Loucy (cell line): ENCODE results near the gene CAMSAP3.
"Not testable (repeated sequence)": the region's sequence is repeated elsewhere in the genome, so short reads cannot be mapped to it uniquely, and the experiment has no call there.

ENCODE experiments used
- H2AFZ ChIP-seq: fragments of 200-600 bp; sonication (generic); 2 replicates; pipeline ENCODE4 v1.6.0; 2016; ENCODE audit warnings: antibody characterized with exemption, mild to moderate bottlenecking, low read length, moderate library complexity
- H3F3A ChIP-seq: fragments of 200-600 bp; 2 replicates; pipeline ENCODE4 v1.6.0; 2016; ENCODE audit warnings: antibody characterized with exemption, low read depth, mild to moderate bottlenecking
- H3K27me3 ChIP-seq: fragments of 200-600 bp; sonication (generic); 2 replicates; pipeline ENCODE4 v1.6.1; 2014; ENCODE audit warnings: low read length, mild to moderate bottlenecking; ENCODE audit not compliant: insufficient read depth, poor library complexity, severe bottlenecking
- H3K36me3 ChIP-seq: fragments of 200-600 bp; sonication (generic); 2 replicates; pipeline ENCODE4 v1.6.1; 2016; ENCODE audit warnings: low read length; ENCODE audit not compliant: insufficient read depth
- H3K4me1 ChIP-seq: fragments of 200-600 bp; sonication (generic); 2 replicates; pipeline ENCODE4 v1.5.1; 2014; ENCODE audit warnings: low read length, mild to moderate bottlenecking; ENCODE audit not compliant: insufficient read depth, poor library complexity, severe bottlenecking
- H3K4me2 ChIP-seq: fragments of 200-600 bp; sonication (generic); 2 replicates; pipeline ENCODE4 v1.6.0; 2014; ENCODE audit warnings: antibody characterized with exemption, low read length, low read depth, mild to moderate bottlenecking; ENCODE audit not compliant: poor library complexity, severe bottlenecking
- H3K4me3 ChIP-seq: fragments of 200-600 bp; sonication (generic); 2 replicates; pipeline ENCODE4 v1.5.1; 2014; ENCODE audit warnings: low read length, mild to moderate bottlenecking, mixed read lengths; ENCODE audit not compliant: poor library complexity, severe bottlenecking
- H3K79me2 ChIP-seq: fragments of 200-600 bp; sonication (generic); 2 replicates; pipeline ENCODE4 v1.6.1; 2014; ENCODE audit warnings: low read length; ENCODE audit not compliant: insufficient read depth
- H3K9ac ChIP-seq: fragments of 200-600 bp; sonication (generic); 2 replicates; pipeline ENCODE4 v1.6.0; 2014; ENCODE audit warnings: mild to moderate bottlenecking, low read depth, low read length, moderate library complexity; ENCODE audit not compliant: poor library complexity, severe bottlenecking
- H3K9me2 ChIP-seq: fragments of 200-600 bp; sonication (generic); replicated peaks from 2 replicates; pipeline ENCODE4 v1.6.1; 2016; ENCODE audit warnings: low read depth, low read length, mixed read lengths
- H3K9me3 ChIP-seq: fragments of 200-600 bp; sonication (generic); 2 replicates; pipeline ENCODE4 v1.6.1; 2014; ENCODE audit warnings: mild to moderate bottlenecking, antibody characterized with exemption, low read length, low read depth; ENCODE audit not compliant: insufficient read depth
- H4K20me1 ChIP-seq: fragments of 200-600 bp; sonication (generic); 2 replicates; pipeline ENCODE4 v1.6.0; 2014; ENCODE audit warnings: antibody characterized with exemption, low read length, mild to moderate bottlenecking; ENCODE audit not compliant: insufficient read depth, poor library complexity, severe bottlenecking
- EZH2phosphoT487 ChIP-seq: fragments of 200-600 bp; IDR thresholded peaks from 2 replicates; pipeline ENCODE4 v1.6.1; 2018; ENCODE audit warnings: antibody characterized with exemption, mild to moderate bottlenecking, moderate library complexity, borderline replicate concordance
- TF ChIP-seq, protein P1 (sequence below): fragments of 200-600 bp; sonication (generic); conservative IDR thresholded peaks from 2 replicates; pipeline ENCODE4 v1.5.1; 2014; ENCODE audit warnings: mild to moderate bottlenecking, antibody characterized with exemption, low read length

The CAMSAP3 gene

DNA sequence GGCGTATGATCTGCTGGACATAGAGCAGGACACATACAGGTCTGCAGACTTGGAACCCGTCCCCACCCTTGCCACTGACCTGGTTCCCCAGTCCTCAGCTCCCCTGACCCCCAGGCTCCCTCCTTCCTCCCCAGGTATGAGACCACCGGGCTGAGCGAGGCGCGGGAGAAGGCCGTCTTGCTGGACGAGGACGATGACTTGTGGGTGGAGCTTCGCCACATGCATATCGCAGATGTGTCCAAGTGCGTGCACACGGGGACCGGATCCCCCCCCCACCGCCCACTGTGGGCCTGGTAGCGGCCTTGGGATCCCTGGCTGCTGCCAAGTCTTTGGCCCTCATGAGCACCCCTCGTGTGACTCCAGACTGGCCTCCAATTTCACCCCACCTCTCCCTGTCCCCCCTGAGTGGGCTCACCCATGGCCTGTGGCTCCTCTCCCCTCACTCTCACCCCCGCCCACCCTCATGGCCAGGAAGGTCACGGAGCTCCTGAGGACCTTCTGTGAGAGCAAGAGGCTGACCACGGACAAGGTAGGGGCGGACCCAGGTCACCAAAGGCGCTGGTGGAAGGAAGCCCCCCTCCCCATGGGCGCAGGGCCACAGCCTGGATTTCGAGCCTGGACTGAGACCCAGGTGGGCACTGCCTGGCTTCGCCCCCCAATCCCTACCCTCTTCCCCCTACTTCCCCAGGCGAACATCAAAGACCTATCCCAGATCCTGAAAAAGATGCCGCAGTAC, 46.8 kb downstream of the CAMSAP3 start:
- no peaks in the 10 kb centered on the region for H3K9me2 ChIP-seq
- no peak overlapping the region for H3K4me3 ChIP-seq
- H3K9me3 ChIP-seq = no peaks in the 10 kb centered on the region
- no peaks in the 10 kb centered on the region for H3K36me3 ChIP-seq
- H3K9ac ChIP-seq = no peak overlapping the region
- H3K4me2 ChIP-seq = no peak overlapping the region
- H3K4me1 ChIP-seq = no peaks in the 10 kb centered on the region
- no peak overlapping the region for H2AFZ ChIP-seq
- no peaks in the 10 kb centered on the region for H3K79me2 ChIP-seq
- H4K20me1 ChIP-seq = no peaks in the 10 kb centered on the region
- no peaks in the 10 kb centered on the region for H3F3A ChIP-seq
- TF ChIP-seq EZH2phosphoT487 = no peak
- TF ChIP-seq, protein P1, sequence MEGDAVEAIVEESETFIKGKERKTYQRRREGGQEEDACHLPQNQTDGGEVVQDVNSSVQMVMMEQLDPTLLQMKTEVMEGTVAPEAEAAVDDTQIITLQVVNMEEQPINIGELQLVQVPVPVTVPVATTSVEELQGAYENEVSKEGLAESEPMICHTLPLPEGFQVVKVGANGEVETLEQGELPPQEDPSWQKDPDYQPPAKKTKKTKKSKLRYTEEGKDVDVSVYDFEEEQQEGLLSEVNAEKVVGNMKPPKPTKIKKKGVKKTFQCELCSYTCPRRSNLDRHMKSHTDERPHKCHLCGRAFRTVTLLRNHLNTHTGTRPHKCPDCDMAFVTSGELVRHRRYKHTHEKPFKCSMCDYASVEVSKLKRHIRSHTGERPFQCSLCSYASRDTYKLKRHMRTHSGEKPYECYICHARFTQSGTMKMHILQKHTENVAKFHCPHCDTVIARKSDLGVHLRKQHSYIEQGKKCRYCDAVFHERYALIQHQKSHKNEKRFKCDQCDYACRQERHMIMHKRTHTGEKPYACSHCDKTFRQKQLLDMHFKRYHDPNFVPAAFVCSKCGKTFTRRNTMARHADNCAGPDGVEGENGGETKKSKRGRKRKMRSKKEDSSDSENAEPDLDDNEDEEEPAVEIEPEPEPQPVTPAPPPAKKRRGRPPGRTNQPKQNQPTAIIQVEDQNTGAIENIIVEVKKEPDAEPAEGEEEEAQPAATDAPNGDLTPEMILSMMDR = no peak
- no peaks in the 10 kb centered on the region for H3K27me3 ChIP-seq

DNA sequence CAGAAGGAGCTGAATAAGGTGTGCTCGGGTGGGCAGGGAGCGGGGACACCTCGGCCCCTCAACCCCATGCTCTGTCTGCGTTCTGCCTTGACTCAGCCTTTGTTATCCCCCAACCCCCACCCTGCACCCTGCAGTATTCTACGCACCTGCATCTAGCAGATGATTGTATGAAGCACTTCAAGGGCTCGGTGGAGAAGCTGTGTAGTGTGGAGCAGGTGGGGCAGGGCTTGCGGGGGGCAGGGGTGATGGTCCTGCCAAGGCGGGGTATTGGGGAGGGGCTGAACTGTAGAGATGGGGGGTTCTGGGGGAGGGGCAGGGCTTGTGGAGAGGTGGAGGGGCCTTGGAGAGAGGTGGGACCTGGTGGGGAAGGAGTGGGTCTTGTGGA, 47.4 kb downstream of the CAMSAP3 start:
- no peaks in the 10 kb centered on the region for H4K20me1 ChIP-seq
- no peak overlapping the region for H2AFZ ChIP-seq
- no peaks in the 10 kb centered on the region for H3K79me2 ChIP-seq
- no peaks in the 10 kb centered on the region for H3K27me3 ChIP-seq
- H3K9ac ChIP-seq = no peak overlapping the region
- H3K9me3 ChIP-seq = no peaks in the 10 kb centered on the region
- H3K9me2 ChIP-seq = no peaks in the 10 kb centered on the region
- no peaks in the 10 kb centered on the region for H3F3A ChIP-seq
- no peak overlapping the region for H3K4me2 ChIP-seq
- TF ChIP-seq, protein P1 = no peak
- no peak for TF ChIP-seq EZH2phosphoT487
- no peaks in the 10 kb centered on the region for H3K4me1 ChIP-seq
- H3K4me3 ChIP-seq = no peak overlapping the region
- no peaks in the 10 kb centered on the region for H3K36me3 ChIP-seq

DNA sequence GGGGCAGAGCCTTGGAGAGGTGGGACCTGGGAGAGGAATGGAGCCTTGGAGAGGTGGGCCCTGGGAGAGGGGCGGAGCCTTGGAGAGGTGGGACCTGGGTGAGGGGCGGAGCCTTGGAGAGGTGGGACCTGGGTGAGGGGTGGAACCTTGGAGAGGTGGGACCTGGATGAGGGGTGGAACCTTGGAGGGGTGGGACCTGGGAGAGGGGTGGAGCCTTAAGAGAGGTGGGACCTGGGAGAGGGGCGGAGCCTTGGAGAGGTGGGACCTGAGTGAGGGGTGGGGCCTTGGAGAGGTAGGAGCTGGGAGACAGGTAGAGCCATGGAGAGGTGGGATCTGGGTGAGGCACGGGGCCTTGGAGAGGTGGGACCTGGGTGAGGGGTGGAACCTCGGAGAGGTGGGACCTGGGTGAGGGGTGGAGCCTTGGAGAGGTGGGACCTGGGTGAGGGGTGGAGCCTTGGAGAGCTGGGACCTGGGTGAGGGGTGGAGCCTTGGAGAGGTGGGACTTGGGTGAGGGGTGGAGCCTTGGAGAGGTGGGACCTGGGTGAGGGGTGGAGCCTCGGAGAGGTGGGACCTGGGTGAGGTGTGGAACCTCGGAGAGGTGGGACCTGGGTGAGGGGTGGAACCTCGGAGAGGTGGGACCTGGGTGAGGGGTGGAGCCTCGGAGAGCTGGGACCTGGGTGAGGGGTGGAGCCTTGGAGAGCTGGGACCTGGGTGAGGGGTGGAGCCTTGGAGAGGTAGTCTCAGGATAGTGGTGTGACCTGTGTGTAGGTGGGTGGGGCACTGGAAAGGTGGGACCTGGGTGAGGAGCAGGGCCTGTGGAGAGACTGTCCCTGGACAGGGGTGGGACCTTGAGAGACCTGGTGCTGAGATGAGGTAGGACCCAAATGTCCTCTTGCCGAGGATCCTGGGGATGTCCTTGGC, 48.2 kb downstream of the CAMSAP3 start:
- not testable (repeated sequence) for H3F3A ChIP-seq, H4K20me1 ChIP-seq, H3K4me3 ChIP-seq, H3K9me3 ChIP-seq, H3K9me2 ChIP-seq, H3K4me2 ChIP-seq, H3K27me3 ChIP-seq, H3K79me2 ChIP-seq, H3K36me3 ChIP-seq, H3K4me1 ChIP-seq, H2AFZ ChIP-seq, H3K9ac ChIP-seq
